ENCODE results near the gene ISX. TPM values are rescaled to one million over a fixed set of nuclear protein-coding genes. Genes with fewer than 3 reads are reported as not detected.

The ISX gene
- total and polyA plus RNA-seq, 2 of the 13 experiments (the other 11 are each of a cell fraction or from before 2014, with no cell fraction given): 1.4 to 1.8 TPM

GRCh38 chr22:35102663-35103062 lies 36.7 kb downstream of the ISX start:
- no peak overlapping the region for H3K4me2 ChIP-seq (ENCODE audit: low read depth, low read length)
- H3K4me1 ChIP-seq (ENCODE audit: insufficient read depth, low read length): no peaks in the 10 kb centered on the region
- no peak overlapping the region for H3K27ac ChIP-seq (ENCODE audit: extremely low read length, insufficient read depth, low read length)
- FAIRE-seq (no peak), ATAC-seq (no peak; the same call in 2 of the 3 replicates), DNase-seq (ENCODE audit: low spot score) (no peak)
- H3K9ac ChIP-seq (ENCODE audit: insufficient read depth, low read depth, low read length): no peak overlapping the region
- H3K36me3 ChIP-seq (replicated peaks in 1 of 2; ENCODE audit: control insufficient read depth in 1 of 2, insufficient read depth in 2 of 2, low read length in 2 of 2): no peaks in the 10 kb centered on the region
- TF ChIP-seq ZSCAN25 (CRISPR knock-in tag; IDR thresholded peaks at IDR 0.05) (peak; percentile 41; the same call in 1 of the 2 replicates), FLYWCH1 (CRISPR knock-in tag; IDR thresholded peaks at IDR 0.05) (no peak)
- no peak overlapping the region for H3K4me3 ChIP-seq (replicated peaks in 1 of 3; ENCODE audit: insufficient read depth in 1 of 3, low read depth in 2 of 3, low read length in 3 of 3)
- ChIA-PET POLR2A (no interaction called here), CTCF (ENCODE audit: low intra/inter-chr PET ratio, low total read pairs) (no interaction called here)
- H3K79me2 ChIP-seq (ENCODE audit: insufficient read depth, low read length): no peaks in the 10 kb centered on the region
- H3K9me3 ChIP-seq (ENCODE audit: low read length): no peaks in the 10 kb centered on the region
- intact Hi-C loops (cut with micrococcal nuclease; ENCODE audit: unreplicated experiment) (no loop called here), in situ Hi-C loops (cut with HindIII; ENCODE audit: extremely low pct_ligation_motif_present, low pct_unique_long_range_greater_than_20kb) (no loop called here)
- no peaks in the 10 kb centered on the region for H4K20me1 ChIP-seq (ENCODE audit: insufficient read depth, low read length)
- no peak overlapping the region for H2AFZ ChIP-seq (ENCODE audit: low read length)
- BruUV-seq (replicated peaks): no TSS peak
- peaks cover 3 to 12% of the 10 kb centered on the region in 2 experiments; a peak in 2 of 5 replicates for H3K27me3 ChIP-seq (ENCODE audit: control insufficient read depth in 1 of 2, insufficient read depth in 2 of 2, low read length in 2 of 2)
- 52% methylated on average over 4 of the region's 5 CpGs for WGBS (ENCODE audit: low lambda C conversion rate)

- Histone ChIP-seq H3K27me3 (ENCODE audit: control insufficient read depth in 1 of 2, insufficient read depth in 2 of 2, low read length in 2 of 2) (peaks cover 4 to 12% of the 10 kb centered on the region in 2 experiments; a peak in 3 of 5 replicates), H4K20me1 (ENCODE audit: insufficient read depth, low read length) (no peaks in the 10 kb centered on the region), H3K36me3 (replicated peaks in 1 of 2; ENCODE audit: control insufficient read depth in 1 of 2, insufficient read depth in 2 of 2, low read length in 2 of 2) (no peaks in the 10 kb centered on the region), H3K9me3 (ENCODE audit: low read length) (no peaks in the 10 kb centered on the region), H3K4me2 (ENCODE audit: low read depth, low read length) (no peak overlapping the region), H3K79me2 (ENCODE audit: insufficient read depth, low read length) (no peaks in the 10 kb centered on the region), H3K9ac (ENCODE audit: insufficient read depth, low read depth, low read length) (no peak overlapping the region), H3K4me3 (replicated peaks in 1 of 3; ENCODE audit: insufficient read depth in 1 of 3, low read depth in 2 of 3, low read length in 3 of 3) (no peak overlapping the region), H2AFZ (ENCODE audit: low read length) (no peak overlapping the region), H3K4me1 (ENCODE audit: insufficient read depth, low read length) (no peaks in the 10 kb centered on the region), H3K27ac (ENCODE audit: extremely low read length, insufficient read depth, low read length) (no peak overlapping the region)
- POLR2A ChIA-PET: no interaction called here
- intact Hi-C loops (cut with micrococcal nuclease; ENCODE audit: unreplicated experiment): no loop called here
- TF ChIP-seq CSRNP1 (CRISPR knock-in tag; IDR thresholded peaks at IDR 0.05) (no peak), YEATS4 (CRISPR knock-in tag; IDR thresholded peaks at IDR 0.05; ENCODE audit: borderline replicate concordance) (no peak), FOXO1 (CRISPR knock-in tag; IDR thresholded peaks at IDR 0.05) (no peak), EEA1 (CRISPR knock-in tag; IDR thresholded peaks at IDR 0.05; ENCODE audit: borderline replicate concordance) (no peak), NFKB2 (CRISPR knock-in tag; IDR thresholded peaks at IDR 0.05; ENCODE audit: borderline replicate concordance) (no peak)
- TF ChIP-seq, protein P1, sequence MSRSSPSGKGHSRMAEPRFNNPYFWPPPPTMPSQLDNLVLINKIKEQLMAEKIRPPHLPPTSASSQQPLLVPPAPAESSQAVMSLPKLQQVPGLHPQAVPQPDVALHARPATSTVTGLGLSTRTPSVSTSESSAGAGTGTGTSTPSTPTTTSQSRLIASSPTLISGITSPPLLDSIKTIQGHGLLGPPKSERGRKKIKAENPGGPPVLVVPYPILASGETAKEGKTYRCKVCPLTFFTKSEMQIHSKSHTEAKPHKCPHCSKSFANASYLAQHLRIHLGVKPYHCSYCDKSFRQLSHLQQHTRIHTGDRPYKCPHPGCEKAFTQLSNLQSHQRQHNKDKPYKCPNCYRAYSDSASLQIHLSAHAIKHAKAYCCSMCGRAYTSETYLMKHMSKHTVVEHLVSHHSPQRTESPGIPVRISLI (CRISPR knock-in tag; IDR thresholded peaks at IDR 0.05; ENCODE audit: borderline replicate concordance): no peak
- DNase-seq (ENCODE audit: low spot score) (no peak), FAIRE-seq (no peak), ATAC-seq (no peak)
- in situ Hi-C loops (cut with HindIII; ENCODE audit: extremely low pct_ligation_motif_present, low pct_unique_long_range_greater_than_20kb): no loop called here
- BruUV-seq (replicated peaks): no TSS peak
- WGBS (ENCODE audit: low lambda C conversion rate): 16% methylated on average over 6 of the region's 6 CpGs
- CTCF ChIA-PET (ENCODE audit: low intra/inter-chr PET ratio, low total read pairs): no interaction called here
Measured at GRCh38 chr22:35103761-35104160, 37.8 kb downstream of the ISX start.
